ENCODE data around the gene TAB2. TPM values are rescaled to one million over a fixed set of nuclear protein-coding genes. Genes with fewer than 3 reads are reported as not detected.

TAB2 gene
- total RNA-seq, 1 donor from 2014 or later: 60.9 TPM

DNA sequence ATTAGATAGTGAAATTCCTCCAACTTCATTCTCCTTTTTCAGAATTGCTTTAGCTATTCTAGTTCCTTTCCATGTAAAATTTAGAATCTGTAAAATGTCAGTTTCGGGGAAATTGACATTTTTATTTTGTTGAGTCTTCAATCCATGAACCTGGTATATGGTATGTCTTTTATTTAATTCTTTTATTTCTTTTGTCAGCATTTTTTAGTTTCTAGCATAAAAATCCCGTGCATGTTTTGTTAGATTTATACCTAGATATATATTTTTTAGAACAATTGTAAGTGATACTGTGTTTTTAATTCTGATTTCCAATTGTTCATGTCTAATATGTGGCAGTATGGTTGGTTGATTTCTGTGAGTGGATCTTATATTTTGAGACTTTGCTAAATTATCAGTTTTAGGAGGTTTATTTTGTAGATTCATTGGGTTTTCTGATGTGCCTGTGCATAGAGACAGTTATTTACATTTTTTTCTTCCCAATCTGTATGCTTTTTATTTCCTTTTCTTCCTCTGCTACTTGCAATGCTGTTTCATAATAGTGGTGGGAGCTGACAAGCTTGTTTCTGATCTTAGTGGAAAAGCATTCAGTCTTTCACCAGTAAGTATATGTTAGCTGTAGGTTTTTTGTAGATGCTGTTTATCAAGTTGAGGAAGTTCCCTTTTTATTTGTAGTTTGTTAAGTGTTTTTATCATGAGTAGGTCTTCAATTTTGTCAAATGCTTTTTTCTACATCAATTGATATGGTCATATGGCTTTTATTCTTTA is 13.7 kb downstream of the TAB2 start:
- H3K36me3 ChIP-seq: no peaks in the 10 kb centered on the region
- no peak overlapping the region for H3K27ac ChIP-seq
- no peak for DNase-seq
- peaks cover 79% of the 10 kb centered on the region for H3K4me1 ChIP-seq
- no peaks in the 10 kb centered on the region for H3K27me3 ChIP-seq (ENCODE audit: low read depth)
- no peaks in the 10 kb centered on the region for H3K9me3 ChIP-seq
- no peak overlapping the region for H3K4me3 ChIP-seq
- no peak for ATAC-seq
- intact Hi-C loops (cut with DNase I): no loop called here
- TF ChIP-seq CTCF (IDR thresholded peaks at IDR 0.05): no peak

GRCh38 chr6:149331871-149332270 is 14.4 kb downstream of the TAB2 start:
- no peak for TF ChIP-seq CTCF (IDR thresholded peaks at IDR 0.05)
- Histone ChIP-seq H3K27me3 (ENCODE audit: low read depth) (no peaks in the 10 kb centered on the region), H3K27ac (no peak overlapping the region), H3K36me3 (no peaks in the 10 kb centered on the region), H3K4me1 (peaks cover 79% of the 10 kb centered on the region), H3K4me3 (no peak overlapping the region), H3K9me3 (no peaks in the 10 kb centered on the region)
- ATAC-seq (no peak), DNase-seq (no peak)
- intact Hi-C loops (cut with DNase I): no loop called here

DNA sequence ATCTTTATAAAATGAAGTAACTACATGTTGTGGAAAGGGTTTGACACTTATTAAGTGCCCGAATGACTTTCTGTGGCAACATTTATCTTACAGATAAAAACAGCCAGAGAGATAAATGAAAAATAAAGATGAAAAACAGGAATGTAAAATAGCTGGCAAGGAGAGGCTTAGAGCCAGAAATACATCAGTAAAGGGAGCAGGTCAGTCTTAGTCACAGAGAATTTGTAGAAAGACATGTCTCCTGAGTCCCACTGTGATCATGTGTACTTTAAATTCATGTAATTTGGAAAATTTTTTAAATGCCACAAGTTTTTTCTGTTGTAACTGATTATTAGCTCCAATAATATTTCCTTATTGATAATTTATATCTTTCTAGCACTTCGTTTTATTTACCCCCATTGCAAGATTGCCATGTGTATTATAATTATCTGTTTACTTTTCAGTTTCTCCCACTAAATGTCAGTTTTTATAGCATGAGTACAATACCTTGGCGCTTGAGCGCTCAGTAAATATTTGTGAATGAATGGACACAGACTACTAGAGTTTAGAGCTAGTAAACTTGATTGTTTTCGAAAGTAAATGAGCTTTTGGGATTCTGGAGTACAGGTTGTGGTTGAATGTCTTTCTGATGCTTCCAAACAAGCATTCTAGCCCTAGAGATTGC is 15.2 kb downstream of the TAB2 start:
- Histone ChIP-seq H3K27ac (no peak overlapping the region), H3K36me3 (no peaks in the 10 kb centered on the region), H3K4me1 (peaks cover 79% of the 10 kb centered on the region), H3K9me3 (no peaks in the 10 kb centered on the region), H3K4me3 (no peak overlapping the region), H3K27me3 (ENCODE audit: low read depth) (no peaks in the 10 kb centered on the region)
- intact Hi-C loops (cut with DNase I): no loop called here
- ATAC-seq (no peak), DNase-seq (no peak)
- TF ChIP-seq CTCF (IDR thresholded peaks at IDR 0.05): no peak

DNA sequence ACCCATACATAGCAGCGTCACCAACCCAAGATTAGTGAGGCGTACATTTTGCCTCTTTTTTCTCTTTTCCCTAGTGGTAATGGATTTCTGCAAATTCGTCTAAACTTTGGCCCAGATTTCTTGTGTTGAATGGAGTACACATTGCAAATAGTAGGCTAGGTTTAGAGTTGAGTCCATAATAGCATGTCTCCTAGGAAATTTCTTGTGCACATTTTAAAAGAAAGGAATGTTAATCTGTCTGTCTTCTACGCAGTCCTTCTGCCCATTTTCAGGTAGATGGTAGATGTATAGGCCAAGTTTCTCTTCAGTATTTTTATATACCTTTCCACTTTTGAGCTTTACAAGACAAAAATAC is 15.7 kb downstream of the TAB2 start:
- H3K27ac ChIP-seq: no peak overlapping the region
- H3K9me3 ChIP-seq: no peaks in the 10 kb centered on the region
- ATAC-seq: no peak
- intact Hi-C loops (cut with DNase I): no loop called here
- DNase-seq: no peak
- H3K4me1 ChIP-seq: peaks cover 80% of the 10 kb centered on the region
- no peak for TF ChIP-seq CTCF (IDR thresholded peaks at IDR 0.05)
- no peak overlapping the region for H3K4me3 ChIP-seq
- H3K27me3 ChIP-seq (ENCODE audit: low read depth): no peaks in the 10 kb centered on the region
- H3K36me3 ChIP-seq: no peaks in the 10 kb centered on the region

- no peak for TF ChIP-seq CTCF (IDR thresholded peaks at IDR 0.05)
- peaks cover 75% of the 10 kb centered on the region for H3K4me1 ChIP-seq
- ATAC-seq: no peak
- DNase-seq: no peak
- no peaks in the 10 kb centered on the region for H3K36me3 ChIP-seq
- H3K4me3 ChIP-seq: no peak overlapping the region
- intact Hi-C loops (cut with DNase I): no loop called here
- no peaks in the 10 kb centered on the region for H3K9me3 ChIP-seq
- no peaks in the 10 kb centered on the region for H3K27me3 ChIP-seq (ENCODE audit: low read depth)
- H3K27ac ChIP-seq: no peak overlapping the region
Measured at GRCh38 chr6:149334201-149334600, 16.7 kb downstream of the TAB2 start.
